ENCODE measurements around the gene BRD3.

BRD3 gene

GRCh38 chr9:134010310-134011173, 57.3 kb downstream of the BRD3 start:
- no peak for DNase-seq

- DNase-seq, result no peak
These were observed 60.3 kb downstream of the BRD3 start for GRCh38 chr9:134007571-134007970.

DNA sequence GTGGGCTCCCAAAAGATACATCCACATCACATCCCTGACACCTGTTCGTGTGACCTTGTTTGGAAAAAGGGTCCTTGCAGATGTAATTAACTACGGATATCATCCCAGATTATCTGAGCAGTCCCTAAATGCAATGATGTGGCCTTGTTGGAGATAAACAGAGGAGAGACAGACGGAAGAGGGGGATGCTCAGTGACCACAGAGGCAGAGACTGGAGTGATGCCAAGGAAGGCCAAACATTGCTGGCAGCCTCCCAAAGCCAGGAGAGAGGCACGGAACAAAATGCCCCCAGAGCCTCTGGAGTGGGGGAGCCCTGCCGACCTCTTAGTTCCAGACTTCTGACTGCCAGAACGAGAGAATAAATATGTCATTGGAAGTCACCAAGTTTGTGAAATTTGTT, 60.7 kb downstream of the BRD3 start:
- DNase-seq, result no peak

GRCh38 chr9:134005381-134005780, 62.4 kb downstream of the BRD3 start:
- DNase-seq, result no peak

- DNase-seq, result no peak
These were observed 62.9 kb downstream of the BRD3 start for GRCh38 chr9:134004881-134005280.

DNA sequence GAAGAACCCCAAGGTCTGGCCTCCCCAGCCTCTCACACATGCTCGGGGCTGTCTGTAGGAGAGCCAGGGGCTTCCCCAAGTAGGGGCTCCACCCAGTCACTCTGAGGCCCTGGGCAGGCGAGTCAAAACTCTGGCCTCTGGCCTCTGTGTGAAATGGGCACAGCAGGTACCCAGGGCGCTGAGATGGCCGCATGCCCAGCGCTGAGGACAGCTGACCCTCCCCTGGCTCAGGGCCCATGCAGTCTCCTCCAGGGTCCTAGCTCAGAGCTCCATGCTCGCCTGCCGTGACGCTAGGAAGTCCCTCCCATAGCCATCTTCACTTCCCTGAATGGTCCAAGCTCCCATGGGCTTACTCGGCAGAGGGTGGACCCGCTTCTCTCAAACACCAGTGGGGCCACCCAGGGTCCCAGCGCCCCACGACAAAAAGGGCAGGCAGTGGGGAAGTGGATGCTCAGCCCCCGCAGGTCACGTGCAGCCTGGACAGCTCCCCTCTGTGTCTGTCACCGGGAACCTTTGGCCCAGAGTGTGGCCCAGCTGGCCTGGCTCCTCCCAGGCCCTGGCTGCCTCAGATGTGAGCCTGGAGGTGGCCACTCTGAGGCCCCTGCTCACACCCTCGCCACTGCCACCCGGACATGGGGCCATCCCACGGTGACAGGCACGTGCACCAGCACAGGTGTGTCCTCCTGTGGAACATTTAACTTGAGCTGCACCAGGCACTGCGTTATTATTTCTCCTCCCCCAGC, 63.5 kb downstream of the BRD3 start:
- DNase-seq, result no peak

DNA sequence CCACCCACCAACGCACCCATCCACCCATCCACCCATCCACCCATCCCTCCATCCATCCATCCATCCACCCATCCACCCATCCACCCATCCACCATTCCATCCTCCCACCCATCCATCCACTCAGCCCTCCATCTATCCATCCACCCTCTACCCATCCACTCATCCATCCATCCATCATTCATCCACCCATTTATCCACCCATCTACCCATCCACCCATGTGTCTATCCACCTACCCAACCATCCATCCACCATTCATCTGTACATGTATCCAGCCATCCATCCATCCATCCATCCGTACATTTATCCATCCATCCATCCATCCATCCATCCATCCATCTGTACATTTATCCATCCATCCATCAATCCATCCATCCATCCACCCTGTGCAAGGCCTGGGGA, 64.6 kb downstream of the BRD3 start:
- DNase-seq, result no peak

DNA sequence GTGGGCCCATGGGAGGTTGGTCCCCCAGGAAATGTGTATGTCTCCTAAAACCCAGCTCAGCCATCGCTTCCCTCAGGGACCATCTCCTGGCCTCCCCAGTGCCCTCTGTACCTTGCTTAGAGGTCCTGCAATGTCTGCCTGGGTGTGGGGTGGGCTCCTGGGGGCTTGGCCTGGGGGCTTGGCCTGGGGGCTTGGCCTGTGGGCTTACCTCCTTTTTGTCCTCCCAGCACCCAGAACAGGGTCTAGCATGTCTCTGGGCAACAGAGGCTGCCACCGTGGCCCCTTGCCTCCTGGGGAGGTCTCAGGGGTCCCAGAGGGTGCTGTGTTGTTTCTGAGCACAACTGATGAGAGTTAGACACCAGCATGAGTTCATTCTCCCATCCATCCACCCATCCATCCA, 65.0 kb downstream of the BRD3 start:
- no peak for DNase-seq

- DNase-seq, result no peak
These were observed 68.0 kb downstream of the BRD3 start for GRCh38 chr9:133999851-134000265.

DNA sequence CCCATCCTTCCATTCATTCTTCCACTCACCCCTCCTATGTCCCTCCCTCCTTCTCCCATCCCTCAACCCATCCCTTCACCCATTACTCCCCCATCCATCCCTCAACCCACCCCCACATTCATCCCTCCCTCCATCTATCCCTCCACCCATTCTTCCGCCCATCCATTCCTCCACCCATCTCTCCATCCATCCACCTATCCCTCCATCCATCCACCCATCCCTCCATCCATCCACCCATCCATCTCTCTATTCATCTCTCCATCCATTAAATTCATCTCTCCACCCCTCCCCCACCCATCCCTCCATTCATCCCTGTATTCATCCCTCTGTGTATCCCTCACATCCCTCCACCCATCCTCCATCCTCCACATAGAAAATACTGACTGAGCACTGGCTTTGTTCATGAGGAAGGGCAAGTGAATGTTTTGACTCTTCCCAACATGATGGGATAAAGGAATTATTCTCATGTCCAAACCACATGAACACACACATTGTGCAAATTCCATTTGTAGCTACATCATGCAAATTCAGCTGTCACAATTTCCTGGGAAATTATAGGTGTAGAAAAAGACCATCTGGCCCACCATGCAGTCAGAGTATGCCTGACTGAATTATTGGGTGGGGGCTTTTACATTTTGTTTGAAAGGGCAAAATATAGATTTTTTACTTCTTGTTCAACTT, 68.8 kb downstream of the BRD3 start:
- DNase-seq, result no peak

DNA sequence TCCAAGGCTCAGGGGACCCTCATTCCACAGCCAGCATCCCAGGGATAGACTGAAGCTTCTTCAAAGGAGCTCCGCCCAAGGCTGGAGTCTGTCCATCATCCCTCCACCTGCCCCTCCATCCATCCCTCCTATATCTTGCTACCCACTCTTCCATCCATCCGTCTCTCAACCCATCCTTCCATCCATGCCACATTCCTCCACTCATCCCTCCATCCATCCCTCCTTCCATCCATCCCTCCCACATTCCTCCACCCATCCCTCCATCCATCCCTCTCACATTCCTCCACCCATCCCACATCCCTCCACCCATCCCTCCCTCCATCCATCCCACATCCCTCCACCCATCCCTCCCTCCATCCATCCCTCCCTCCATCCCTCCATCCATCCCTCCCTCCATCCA, 70.2 kb downstream of the BRD3 start:
- DNase-seq, result no peak

DNA sequence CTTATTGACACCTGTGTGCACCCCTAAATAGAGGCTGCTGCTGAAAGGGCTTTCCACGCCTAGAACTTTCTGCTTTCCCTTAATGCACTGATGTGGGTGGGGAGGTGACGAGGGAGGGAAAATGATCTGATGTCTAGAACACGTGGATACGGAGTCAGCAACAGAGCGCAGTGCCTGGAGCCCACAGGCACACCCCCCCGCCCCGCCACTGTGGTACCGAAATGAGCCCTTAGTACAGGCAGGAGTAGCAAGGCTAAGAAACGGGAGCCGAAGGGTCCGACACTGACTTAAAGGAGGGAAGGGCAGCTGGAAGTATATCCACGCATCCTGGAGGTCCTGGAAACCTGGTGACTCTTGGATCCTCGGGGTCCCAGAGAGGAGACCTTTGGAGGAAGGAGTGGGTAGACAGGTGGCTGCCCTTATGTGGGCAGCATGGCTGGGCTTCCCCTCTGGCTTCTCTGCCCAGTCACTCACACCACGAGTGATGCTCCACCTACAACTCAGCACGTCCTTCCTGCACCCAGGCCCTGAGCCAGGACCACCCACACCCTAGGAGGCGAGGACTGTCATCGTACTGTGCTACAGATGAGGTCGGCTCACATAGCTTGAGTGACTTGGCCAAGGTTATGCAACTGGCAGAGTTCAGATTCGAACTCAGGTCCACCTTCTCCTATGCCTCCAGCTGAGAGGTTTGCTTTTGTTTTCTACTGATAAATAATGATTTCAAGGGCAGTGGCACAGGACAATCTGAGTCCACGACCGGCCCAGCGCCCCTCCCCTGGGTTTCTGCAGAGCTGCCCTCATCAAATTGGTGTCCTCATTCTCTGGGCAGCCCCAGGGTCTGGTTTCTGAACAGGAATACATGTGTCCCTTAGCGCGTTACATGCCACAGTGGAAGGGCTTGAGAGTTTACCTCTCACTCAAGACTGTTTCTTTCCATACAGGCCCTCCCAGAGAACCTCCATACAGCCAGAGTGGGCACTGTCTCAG, 71.0 kb downstream of the BRD3 start:
- DNase-seq, result no peak

DNA sequence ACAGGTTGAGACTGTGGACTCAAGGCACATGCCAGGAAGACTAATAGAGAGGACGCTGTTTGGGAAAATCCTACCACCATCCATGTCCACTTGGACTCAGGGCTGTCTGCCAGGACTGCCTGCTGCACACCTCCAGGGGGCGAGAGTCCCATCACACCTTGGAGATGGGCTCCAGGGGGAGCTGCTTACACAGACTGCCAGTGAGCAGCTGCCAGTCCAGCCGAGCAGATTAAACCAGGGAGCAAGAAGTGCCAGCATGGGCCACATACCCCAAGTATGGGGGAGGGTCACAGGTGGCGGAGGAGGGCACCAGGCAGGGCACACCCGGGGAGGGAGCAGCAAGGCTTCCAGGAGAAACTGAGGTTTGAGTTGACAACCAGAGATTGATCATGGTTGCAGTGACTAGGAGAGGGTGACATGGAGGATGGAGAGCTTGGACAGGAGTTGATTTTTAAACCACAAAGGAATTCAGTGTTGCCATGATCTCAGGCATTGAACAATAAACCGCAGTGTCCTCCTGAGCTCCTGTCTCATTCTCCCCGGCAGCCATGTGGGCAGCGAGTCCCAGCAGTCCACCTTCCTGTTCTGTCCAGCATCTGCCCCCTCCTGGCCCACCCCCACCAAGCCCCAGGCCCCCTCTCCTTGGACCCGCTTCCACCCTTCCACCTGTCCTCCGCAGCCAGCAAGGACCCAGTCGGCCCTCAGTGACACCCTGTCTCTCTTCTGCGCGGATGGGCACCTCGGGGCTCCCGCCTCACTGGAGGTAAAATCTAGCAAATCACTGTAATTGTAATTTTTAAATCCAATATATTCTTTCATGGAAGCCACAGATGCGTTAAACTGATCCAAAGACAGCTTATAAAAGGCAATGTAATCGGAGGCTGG, 72.6 kb downstream of the BRD3 start:
- no peak for DNase-seq

- peak; percentile 75 for DNase-seq
These were observed 73.3 kb downstream of the BRD3 start for GRCh38 chr9:133994353-133995011.

DNA sequence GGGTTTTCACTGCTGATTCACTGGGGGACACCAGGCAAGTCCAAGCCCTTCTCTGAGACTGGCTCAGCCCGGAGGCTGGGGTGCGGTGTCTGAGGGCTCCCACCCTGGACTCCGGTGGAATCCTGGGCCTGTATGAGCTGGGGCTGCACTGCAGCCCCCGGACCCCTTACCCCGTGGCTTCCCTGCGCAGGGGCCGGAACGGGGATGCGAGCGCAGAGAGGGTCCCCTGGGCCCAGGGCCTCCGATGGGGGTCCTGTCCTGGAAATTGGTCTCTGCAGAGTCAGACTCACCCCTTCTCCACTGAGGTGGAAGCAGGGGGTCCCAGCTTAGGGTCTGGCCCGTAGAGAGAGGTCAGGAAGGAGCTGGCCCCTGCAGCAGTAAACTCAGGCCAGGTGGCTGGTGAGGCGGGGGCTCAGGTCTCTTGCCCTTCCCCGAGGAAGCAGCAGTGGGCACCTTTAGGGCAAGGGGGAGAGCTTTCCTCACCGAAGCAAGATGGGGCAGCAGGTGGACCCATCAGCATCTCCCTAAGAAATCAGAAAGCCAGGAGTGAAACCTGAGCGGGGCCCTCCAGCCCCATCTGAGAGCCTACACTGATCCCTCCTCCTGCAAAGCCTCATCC, 74.1 kb downstream of the BRD3 start:
- DNase-seq, result no peak

DNA sequence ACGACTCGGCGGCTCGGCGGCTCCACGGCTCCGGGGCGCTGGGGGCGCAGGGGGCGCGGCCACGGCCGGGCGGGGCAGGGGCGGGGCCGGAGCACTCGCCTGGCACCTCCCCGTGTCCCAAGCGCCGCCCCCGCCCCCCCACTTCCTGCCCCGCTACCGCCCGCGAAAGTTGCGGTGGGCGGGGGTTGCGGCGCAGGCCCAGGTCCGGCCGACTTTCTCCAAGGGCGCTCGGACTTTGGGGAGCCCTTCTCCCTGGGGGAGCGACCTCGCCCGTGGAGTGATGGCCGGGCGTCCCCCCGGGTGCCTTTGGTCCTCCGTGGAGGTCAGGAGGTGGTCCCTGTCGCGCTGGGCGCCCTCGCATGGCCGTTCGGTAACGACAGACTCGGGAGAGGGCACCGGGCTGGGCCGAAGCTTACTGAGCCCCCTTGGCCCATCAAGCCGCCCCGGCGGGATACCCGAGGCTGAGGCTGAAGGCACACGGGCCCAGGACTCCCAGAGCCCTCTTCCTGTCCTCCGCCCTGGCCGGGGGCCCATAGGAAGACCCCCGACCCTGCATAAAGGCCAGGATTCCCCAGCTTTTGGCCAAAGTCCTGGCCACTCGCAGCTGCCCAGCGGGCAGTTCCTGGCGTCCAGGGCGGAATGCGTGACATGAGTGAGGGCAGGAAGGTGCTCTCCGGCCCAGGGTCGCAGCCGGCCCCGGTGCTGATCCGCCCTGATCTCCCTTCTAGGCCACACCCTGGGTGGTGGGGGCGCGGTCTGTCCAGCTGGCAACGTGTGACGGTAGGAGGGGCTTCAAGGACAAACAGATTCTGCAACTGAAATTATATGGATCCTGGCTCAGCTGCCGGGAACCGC, 74.8 kb downstream of the BRD3 start:
- DNase-seq, result peak; percentile 88

DNA sequence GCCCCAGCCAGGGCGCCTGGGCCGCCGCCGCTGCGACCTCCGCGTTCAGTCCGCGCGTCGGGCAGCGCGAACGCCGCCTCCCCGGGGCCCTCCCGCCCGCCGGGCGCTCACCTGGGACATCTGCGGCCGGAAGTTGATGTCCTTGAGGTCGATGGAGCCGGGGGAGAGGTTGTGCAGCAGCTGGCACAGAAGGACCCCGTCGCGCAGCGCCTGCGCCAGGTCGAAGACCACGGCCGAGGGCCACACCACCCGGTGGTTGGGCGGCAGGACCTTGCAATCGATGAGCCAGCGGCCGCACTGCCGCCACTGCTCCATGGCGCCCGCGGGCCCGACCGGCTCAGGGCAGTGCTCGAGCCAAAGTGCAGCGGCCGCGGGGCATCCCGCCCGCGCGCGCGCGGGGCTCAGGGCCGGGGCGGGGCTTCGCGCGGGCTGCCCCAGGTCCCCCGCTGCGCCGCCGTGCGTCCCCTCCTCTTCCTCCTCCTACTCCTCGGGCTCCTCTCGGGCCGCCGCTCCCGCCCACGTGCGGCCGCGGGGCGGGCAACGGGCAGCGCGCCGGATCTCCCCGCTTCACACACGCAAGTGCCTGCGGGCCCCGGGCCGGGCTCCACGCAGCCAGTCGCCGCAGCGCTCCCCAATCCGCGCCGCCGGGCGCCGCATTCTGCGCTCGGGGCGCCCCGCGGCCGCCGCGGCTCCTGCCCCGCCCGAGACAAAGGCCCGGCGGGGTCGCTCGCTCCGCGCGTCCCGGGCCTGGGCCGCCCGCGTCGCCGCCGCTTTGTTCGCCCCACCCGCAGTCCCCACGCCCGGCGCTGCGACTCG, 75.7 kb downstream of the BRD3 start, which contains the start of gene VAV2:
VAV2 (minus strand) TSS at position 361 of the 816 bp plus-strand sequence; CDS start at position 315, 46 bp downstream.
- DNase-seq, result peak; percentile 68

GRCh38 chr9:133991214-133991921, 76.5 kb downstream of the BRD3 start:
- DNase-seq, result peak; percentile 9
